Vagina (tissue), 2 donors: ENCODE measurements around the gene FGF14.

ENCODE experiments used
- CTCF ChIP-seq, 3 experiments: fragments of 450-650 bp in 2 of 3; fragments of 200-600 bp in 1 of 3; sonication (generic) in 1 of 3; IDR thresholded peaks; one replicate each; pipeline ENCODE4 v1.5.1; 2017 to 2019; ENCODE audit warnings: antibody characterized with exemption in 3 of 3, mild to moderate bottlenecking in 2 of 3, moderate library complexity in 2 of 3
- POLR2AphosphoS5 ChIP-seq, 2 donors: sonication (generic); formaldehyde crosslinking; IDR thresholded peaks; one replicate each; pipeline ENCODE4 v1.9.0; 2017; ENCODE audit warnings: antibody characterized with exemption in 2 of 2, mild to moderate bottlenecking in 2 of 2, low read depth in 1 of 2; ENCODE audit not compliant: insufficient read depth in 1 of 2

DNA sequence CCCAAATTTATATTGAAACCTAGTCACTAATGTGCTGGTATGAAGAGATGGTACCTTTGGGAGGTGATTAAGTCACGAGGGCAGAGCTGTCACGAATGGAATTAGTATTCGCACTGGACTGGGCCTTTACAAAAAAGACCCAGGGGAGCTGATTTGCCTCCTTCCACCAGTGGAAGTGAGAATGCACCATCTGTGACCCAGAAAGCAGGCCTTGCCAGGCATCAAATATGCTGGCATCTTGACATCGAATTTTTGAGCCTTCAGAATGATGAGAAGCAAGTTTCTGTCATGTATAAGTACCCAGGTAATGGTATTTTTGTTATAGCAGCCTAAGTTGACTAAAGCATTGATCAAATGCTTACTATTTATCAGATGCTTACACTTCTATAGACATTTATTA is 373.6 kb downstream of the FGF14 start:
- TF ChIP-seq CTCF (IDR thresholded peaks at IDR 0.05) = no peak
- no peak for TF ChIP-seq POLR2AphosphoS5 (IDR thresholded peaks at IDR 0.05; ENCODE audit: insufficient read depth in 1 of 2, low read depth in 1 of 2)
